OCI-LY1 (cell line): ENCODE data around the gene SMAD1.

Source experiments
- EZH2 ChIP-seq: fragments of 200-600 bp; sonication (generic), shearing (Covaris generic); IDR thresholded peaks from 2 replicates; pipeline ENCODE4 v1.8.0; 2017; ENCODE audit warnings: borderline replicate concordance, mixed run types, mild to moderate bottlenecking, antibody characterized with exemption, low read length, moderate library complexity, mixed read lengths
- TF ChIP-seq, protein P1 (sequence below): fragments of 200-600 bp; sonication (generic), shearing (Covaris generic); IDR thresholded peaks from 2 replicates; pipeline ENCODE4 v1.5.1; 2017; ENCODE audit warnings: mild to moderate bottlenecking, antibody characterized with exemption, low read length, moderate library complexity, mixed read lengths

DNA sequence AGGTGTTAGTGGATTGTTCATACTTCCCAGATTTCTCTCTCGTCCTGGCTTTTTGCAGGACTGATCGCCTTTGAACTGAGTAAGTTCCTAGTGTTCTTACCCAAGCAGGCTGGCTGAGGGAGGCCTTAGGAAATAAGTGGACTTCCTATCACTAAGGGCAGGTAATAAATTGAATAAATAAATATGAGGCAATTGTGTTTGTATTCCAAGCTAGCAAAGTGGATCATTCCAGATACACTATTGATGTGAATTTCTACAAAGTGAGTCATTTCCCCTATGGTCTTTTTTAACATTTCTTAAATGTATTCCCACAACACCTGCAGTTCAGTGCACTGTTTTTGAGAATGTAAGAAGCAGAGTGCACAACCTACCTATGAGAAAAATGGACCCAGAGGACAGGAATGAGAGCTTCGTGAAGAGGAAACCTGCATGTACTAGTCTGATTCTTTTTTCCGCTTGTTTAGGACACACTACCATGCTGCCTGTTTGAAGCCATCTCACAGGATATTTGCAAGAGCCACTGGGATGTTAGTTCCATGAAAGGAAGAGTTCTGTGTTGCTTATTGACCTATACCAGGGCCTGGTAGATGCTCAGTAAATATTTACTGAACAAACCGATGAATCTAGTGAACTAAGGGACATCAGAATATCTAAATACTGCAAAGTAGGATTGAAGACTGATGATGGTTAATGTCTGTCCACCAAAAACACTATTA lies 29.0 kb upstream of the SMAD1 start:
- TF ChIP-seq, protein P1, sequence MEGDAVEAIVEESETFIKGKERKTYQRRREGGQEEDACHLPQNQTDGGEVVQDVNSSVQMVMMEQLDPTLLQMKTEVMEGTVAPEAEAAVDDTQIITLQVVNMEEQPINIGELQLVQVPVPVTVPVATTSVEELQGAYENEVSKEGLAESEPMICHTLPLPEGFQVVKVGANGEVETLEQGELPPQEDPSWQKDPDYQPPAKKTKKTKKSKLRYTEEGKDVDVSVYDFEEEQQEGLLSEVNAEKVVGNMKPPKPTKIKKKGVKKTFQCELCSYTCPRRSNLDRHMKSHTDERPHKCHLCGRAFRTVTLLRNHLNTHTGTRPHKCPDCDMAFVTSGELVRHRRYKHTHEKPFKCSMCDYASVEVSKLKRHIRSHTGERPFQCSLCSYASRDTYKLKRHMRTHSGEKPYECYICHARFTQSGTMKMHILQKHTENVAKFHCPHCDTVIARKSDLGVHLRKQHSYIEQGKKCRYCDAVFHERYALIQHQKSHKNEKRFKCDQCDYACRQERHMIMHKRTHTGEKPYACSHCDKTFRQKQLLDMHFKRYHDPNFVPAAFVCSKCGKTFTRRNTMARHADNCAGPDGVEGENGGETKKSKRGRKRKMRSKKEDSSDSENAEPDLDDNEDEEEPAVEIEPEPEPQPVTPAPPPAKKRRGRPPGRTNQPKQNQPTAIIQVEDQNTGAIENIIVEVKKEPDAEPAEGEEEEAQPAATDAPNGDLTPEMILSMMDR, result no peak
- TF ChIP-seq EZH2, result no peak
